SW 1271 (cell line): Measurements from ENCODE around the gene EPB41L4B.
"Not testable (repeated sequence)": the region's sequence is repeated elsewhere in the genome, so short reads cannot be mapped to it uniquely, and the experiment has no call there.

Experiments used
- DNase-seq, 2 experiments: peaks; one replicate each; lab custom pipeline; 2025; lab: John Stamatoyannopoulos, UW

Gene EPB41L4B

GRCh38 chr9:109163194-109163593 is 157.7 kb downstream of the EPB41L4B start:
- no peak for DNase-seq

- no peak for DNase-seq
Observed at GRCh38 chr9:109162677-109163076, 158.2 kb downstream of the EPB41L4B start.

DNA sequence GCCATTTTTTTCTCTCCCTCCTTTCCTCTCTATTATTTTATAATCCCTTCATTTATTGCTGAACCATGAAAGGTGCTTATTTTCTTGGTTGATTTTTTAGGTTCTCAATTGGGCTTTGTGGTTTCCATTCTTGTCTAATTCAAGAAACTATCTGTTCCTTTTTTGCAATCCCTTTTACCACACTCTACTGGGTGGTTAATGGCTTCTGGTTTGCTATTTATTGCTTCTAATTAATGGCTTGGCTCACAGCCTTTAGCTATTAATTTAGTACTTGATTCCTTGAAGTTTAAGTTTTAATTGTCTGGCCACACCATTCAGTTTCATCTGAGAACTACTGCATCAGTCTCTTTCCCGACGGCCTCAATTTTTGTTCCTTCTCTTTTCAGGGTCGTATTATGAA is 159.4 kb downstream of the EPB41L4B start:
- DNase-seq, result no peak

GRCh38 chr9:109159583-109159982 is 161.3 kb downstream of the EPB41L4B start:
- DNase-seq, result no peak

DNA sequence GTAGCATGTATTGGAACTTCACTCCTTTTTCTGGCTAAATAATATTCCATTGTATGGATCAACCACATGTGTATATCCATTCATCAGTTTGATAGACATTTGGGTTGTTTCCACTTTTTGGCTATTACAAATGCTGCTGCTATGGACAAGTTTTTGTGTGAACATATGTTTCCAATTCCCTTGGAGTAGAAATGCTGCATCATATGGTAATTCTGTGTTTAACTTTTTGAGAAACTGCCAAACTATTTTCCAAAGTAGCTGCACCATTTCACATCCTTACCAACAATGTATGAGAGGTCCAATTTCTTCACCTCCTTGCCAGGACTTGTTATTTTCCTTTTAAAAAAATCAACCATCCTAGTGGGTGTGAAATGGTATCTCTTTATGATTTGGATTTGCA is 162.2 kb downstream of the EPB41L4B start:
- DNase-seq, result no peak

DNA sequence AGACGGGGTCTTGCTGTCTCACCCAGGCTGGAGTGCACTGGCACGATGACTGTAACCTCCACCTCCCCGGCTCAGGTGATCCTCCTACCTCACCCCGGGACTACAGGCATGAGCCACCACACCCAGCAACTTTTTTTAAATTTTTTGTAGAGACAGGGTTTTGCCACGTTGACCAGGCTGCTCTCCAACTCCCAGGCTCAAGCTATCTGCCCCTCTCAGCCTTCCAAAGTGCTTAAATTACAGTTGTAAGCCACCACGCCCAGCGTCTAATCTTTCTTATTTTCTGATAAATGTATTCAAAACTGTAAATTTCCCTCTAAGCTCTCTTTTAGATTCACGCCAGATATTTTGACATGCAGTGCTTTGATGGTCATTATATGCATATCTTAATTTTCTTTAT is 164.2 kb downstream of the EPB41L4B start:
- DNase-seq, result no peak

- DNase-seq, result no peak
Observed at GRCh38 chr9:109150925-109151545, 169.8 kb downstream of the EPB41L4B start.

DNA sequence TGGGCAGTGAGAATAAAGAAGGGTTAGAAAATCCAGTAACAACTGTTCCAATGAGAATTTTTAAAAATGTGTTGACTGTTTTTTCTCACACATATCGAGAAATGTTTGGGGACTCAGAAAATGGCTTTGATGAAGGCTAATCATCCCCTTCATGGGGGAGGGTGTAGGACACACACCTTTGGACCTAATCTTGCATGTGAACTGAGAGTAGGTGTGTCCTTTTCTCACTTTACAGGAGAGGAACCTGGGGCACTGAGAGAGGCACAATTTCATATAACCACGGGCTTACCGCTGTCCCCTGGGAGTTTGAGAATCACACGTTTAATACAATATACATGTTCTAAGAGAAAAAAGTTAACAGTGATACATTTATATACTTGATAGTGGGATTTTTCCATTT is 171.1 kb downstream of the EPB41L4B start:
- DNase-seq, result no peak

- no peak for DNase-seq
Observed at GRCh38 chr9:109149089-109149488, 171.8 kb downstream of the EPB41L4B start.

DNA sequence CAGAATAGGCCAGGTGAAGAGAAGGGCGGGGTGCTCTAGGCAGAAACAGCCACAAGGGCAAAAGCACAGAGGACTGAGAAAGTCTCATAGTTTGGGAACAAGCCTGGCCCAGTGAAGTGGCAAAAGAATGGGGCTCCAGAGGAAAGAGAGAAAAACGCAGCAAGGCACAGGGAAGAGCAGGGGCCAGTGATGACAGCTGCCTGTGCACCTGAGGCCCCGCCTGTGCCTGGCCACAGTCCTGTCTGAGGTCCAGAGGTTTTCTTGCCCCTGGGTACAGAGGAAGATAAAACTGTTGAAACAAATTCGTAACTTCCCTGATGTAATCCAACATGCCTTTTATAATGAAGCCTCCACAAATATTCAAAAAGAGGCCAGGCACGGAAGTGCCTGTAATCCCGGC is 175.8 kb downstream of the EPB41L4B start:
- no peak for DNase-seq

GRCh38 chr9:109143881-109144562 is 176.8 kb downstream of the EPB41L4B start:
- DNase-seq, result peak; percentile 10 to 56

DNA sequence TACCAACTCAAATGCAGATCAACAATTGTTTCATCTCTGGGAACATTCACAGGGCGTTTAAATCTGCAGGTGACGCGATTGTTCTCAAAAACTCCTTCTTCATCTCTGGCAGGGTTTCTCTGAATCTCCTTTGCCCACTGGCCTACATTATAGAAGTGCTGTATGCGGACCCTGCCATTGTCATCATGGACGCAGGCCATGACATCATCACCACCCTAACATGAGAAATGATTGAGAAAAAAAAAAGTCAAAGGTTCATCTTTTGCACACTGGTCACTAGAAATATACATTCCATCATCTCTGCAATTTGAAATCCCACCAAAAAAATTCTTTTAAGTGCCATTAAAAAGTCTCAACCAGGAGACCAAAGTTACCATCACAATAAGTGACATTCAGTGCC is 179.5 kb downstream of the EPB41L4B start:
- DNase-seq, result no peak

- no peak for DNase-seq
Observed at GRCh38 chr9:109139851-109140250, 181.0 kb downstream of the EPB41L4B start.

GRCh38 chr9:109138421-109138820 is 182.4 kb downstream of the EPB41L4B start:
- DNase-seq, result no peak

- DNase-seq, result no peak
Observed at GRCh38 chr9:109134167-109134578, 186.7 kb downstream of the EPB41L4B start.

DNA sequence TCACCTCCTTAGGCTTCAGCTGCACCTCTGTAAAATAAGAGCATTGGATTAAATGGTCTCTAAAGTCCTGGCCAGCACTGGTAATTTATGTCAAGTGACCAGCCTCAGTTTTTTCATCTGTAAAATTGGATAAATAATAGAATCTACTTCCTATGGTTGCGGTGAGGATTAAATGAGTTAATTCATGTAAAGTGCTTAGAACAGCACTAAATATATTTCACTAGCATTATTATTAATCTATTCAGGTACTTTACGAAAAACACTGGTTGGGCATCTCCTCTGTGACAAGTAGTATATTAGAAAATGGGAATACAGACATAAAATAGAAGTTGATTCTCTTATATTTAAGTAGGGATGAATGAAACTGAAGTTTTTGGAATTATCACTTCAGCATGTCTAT is 187.3 kb downstream of the EPB41L4B start:
- DNase-seq, result no peak

GRCh38 chr9:109132567-109133021 is 188.3 kb downstream of the EPB41L4B start:
- no peak for DNase-seq

GRCh38 chr9:109129470-109130197 is 191.2 kb downstream of the EPB41L4B start:
- no peak for DNase-seq

GRCh38 chr9:109126671-109127070 is 194.2 kb downstream of the EPB41L4B start:
- DNase-seq, result not testable (repeated sequence)

DNA sequence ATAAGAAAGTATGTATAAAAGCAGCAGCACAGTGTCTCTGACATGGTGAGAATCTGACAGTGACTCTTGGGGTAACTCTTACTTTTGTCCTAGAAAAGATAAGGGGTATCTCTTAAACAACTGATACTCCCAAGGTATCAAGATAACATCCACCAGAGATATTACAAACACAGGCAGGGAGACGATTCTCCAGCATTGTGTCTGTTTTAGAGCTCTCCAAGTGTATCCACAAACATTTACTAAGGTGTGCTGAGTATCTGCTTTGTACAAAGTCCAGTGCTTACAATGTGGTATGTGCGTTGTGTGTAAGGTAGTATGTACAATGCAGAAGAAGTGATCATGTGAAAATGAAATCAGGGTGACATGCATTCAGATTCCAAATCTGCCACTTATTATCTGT is 196.7 kb downstream of the EPB41L4B start:
- no peak for DNase-seq

DNA sequence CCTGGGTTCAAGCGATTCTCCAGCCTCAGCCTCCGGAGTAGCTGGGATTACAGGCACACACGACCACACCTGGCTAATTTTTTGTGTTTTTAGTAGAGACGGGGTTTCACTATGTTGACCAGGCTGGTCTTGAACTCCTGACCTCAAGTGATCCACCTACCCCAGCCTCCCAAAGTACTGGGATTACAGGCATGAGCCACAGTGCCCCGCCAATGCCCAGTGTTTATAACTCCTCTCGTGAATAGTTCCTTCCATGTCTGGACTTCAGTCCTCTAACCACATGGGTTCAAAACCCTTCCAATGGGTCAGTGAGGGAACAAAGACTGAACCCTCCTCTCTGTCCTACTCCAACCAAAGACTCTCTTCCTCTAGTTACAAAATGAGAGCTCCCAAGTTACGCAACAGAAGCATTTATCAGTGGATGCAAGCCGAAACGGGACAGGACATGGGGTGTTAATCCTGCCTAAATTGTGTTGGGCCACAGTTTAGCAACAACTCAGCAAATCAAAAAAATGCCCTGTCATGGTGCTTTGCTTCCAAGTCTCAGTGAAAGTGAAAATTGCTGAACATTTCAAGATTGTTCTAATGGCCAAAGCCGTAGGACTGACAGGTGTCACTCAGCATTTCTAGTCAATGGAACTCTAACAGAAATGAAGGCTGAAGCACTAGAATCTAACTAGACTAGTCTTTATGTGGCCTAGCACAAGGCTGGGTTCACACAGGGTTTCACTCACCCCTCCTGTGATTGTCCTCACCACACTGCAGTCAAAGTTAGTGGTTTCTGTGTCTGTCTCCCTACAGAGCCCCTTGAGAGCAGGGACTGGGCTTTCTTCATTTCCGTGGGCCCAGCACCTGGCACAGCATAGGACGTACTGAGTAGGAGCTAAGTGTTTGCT is 197.9 kb downstream of the EPB41L4B start:
- DNase-seq, result no peak
